A172 (cell line): Measurements from ENCODE around the gene NAXE. TPM values are rescaled to one million over a fixed set of nuclear protein-coding genes. Genes with fewer than 3 reads are reported as not detected.
"Not testable (repeated sequence)": the region's sequence is repeated elsewhere in the genome, so short reads cannot be mapped to it uniquely, and the experiment has no call there.

Experiments used
- DNase-seq: peaks from one replicate; pipeline ENCODE4 v3.0.0-alpha.2; 2015; ENCODE audit warnings: low spot score
- total RNA-seq: library from RNA; depleted of rRNA; stranded (reverse); fragments of >200 nt; shearing (Covaris generic); gene quantifications from 2 replicates; pipeline ENCODE4 v1.2.3, GENCODE V29; 2014

NAXE gene
- total RNA-seq, 1 experiment from 2014 or later = 174 TPM

GRCh38 chr1:156571261-156571852, 20.2 kb upstream of the NAXE start:
- DNase-seq = peak; percentile 87

GRCh38 chr1:156571919-156572662, 19.5 kb upstream of the NAXE start, which contains the start of gene IQGAP3:
TSS of gene IQGAP3 (minus strand) at chr1:156572565. CDS start at chr1:156572529, 36 bp downstream.
- peak; percentile 88 for DNase-seq

GRCh38 chr1:156572663-156573018, 18.9 kb upstream of the NAXE start:
- no peak for DNase-seq

- no peak for DNase-seq
Measured at GRCh38 chr1:156574039-156574633, 17.4 kb upstream of the NAXE start.

GRCh38 chr1:156577550-156577949, 14.0 kb upstream of the NAXE start:
- DNase-seq = no peak

GRCh38 chr1:156578055-156578454, 13.5 kb upstream of the NAXE start:
- DNase-seq = no peak

GRCh38 chr1:156579472-156579871, 12.1 kb upstream of the NAXE start, which contains the start of gene TTC24:
TSS of gene TTC24 (plus strand) at chr1:156579723. CDS start at chr1:156581365, 1,642 bp downstream.
- no peak for DNase-seq

GRCh38 chr1:156581661-156582387, 9.8 kb upstream of the NAXE start:
- DNase-seq = no peak

- no peak for DNase-seq
Measured at GRCh38 chr1:156582388-156583017, 9.1 kb upstream of the NAXE start.

- peak; percentile 87 for DNase-seq
Measured at GRCh38 chr1:156583821-156584622, 7.6 kb upstream of the NAXE start.

- no peak for DNase-seq
Measured at GRCh38 chr1:156584813-156585212, 6.8 kb upstream of the NAXE start.

GRCh38 chr1:156586323-156586722, 5.3 kb upstream of the NAXE start:
- DNase-seq = no peak

- no peak for DNase-seq
Measured at GRCh38 chr1:156586892-156587477, 4.6 kb upstream of the NAXE start.

- not testable (repeated sequence) for DNase-seq
Measured at GRCh38 chr1:156587927-156588326, 3.6 kb upstream of the NAXE start.

- no peak for DNase-seq
Measured at GRCh38 chr1:156589546-156589945, 2.0 kb upstream of the NAXE start.

- DNase-seq = no peak
Measured at GRCh38 chr1:156590326-156591180, 1.0 kb upstream of the NAXE start.

- no peak for DNase-seq
Measured at GRCh38 chr1:156591181-156591431, 470 bp upstream of the NAXE start.

GRCh38 chr1:156592158-156592909, 758 bp downstream of the NAXE start:
- DNase-seq = no peak
